WTC11 (cell line): Measurements from ENCODE around the gene BMP7. TPM values are rescaled to one million over a fixed set of nuclear protein-coding genes. Genes with fewer than 3 reads are reported as not detected.

Experiments
- ATAC-seq: fragments of 200-7000 bp; cut with Tn5 transposase; 2 replicates; pipeline ENCODE4 v1.10.0; 2021; ENCODE audit warnings: mild to moderate bottlenecking, moderate library complexity
- CTCF ChIA-PET: fragments of 300-600 bp; sonication (Branson Sonifier 250); formaldehyde crosslinking; loops from one replicate; lab custom pipeline; 2021; ENCODE audit warnings: antibody characterized with exemption; lab: Charles Lee
- POLR2A ChIA-PET: fragments of 350-600 bp; sonication (Branson Sonifier 250); formaldehyde crosslinking; loops from one replicate; lab custom pipeline; 2021; ENCODE audit warnings: antibody characterized with exemption; lab: Charles Lee
- DNase-seq: peaks from one replicate; pipeline ENCODE4 v3.0.0; 2021; ENCODE audit warnings: low spot score
- H3K27ac Mint-ChIP-seq: 2 replicates; pipeline ENCODE4 v1.8.0; 2021; ENCODE audit warnings: mixed read lengths
- H3K27me3 Mint-ChIP-seq: 2 replicates; pipeline ENCODE4 v1.8.0; 2021; ENCODE audit warnings: low read depth, mild to moderate bottlenecking, moderate library complexity, mixed read lengths
- H3K36me3 Mint-ChIP-seq: 2 replicates; pipeline ENCODE4 v1.8.0; 2021; ENCODE audit warnings: mixed read lengths
- H3K4me1 Mint-ChIP-seq: 2 replicates; pipeline ENCODE4 v1.8.0; 2022; ENCODE audit warnings: mixed read lengths
- H3K4me3 Mint-ChIP-seq: 2 replicates; pipeline ENCODE4 v1.8.0; 2021; ENCODE audit warnings: mild to moderate bottlenecking, moderate library complexity, mixed read lengths
- H3K9me3 Mint-ChIP-seq: 2 replicates; pipeline ENCODE4 v1.8.0; 2021; ENCODE audit warnings: mixed read lengths
- CBFB ChIP-seq: sonication (generic); formaldehyde crosslinking; IDR thresholded peaks from 2 replicates; pipeline ENCODE4 v1.8.1; 2022; ENCODE audit warnings: mild to moderate bottlenecking, low read depth, missing genetic modification reagents
- GTF2I ChIP-seq: fragments of 250-450 bp; sonication (Bioruptor Pico); conservative IDR thresholded peaks from 2 replicates; pipeline ENCODE4 v1.4.0; 2021; ENCODE audit warnings: mild to moderate bottlenecking
- KAT7 ChIP-seq: sonication (generic); formaldehyde crosslinking; IDR thresholded peaks from 2 replicates; pipeline ENCODE4 v1.8.1; 2023; ENCODE audit warnings: missing genetic modification reagents, mild to moderate bottlenecking, borderline replicate concordance
- NFATC4 ChIP-seq: fragments of 250-450 bp; sonication (Bioruptor Pico); IDR thresholded peaks from 2 replicates; pipeline ENCODE4 v1.9.0; 2021; ENCODE audit warnings: mild to moderate bottlenecking
- NFYB ChIP-seq: sonication (generic); formaldehyde crosslinking; conservative IDR thresholded peaks from 2 replicates; pipeline ENCODE4 v1.8.0; 2022; ENCODE audit warnings: low read depth, missing genetic modification reagents
- NR1H2 ChIP-seq: sonication (generic); formaldehyde crosslinking; IDR thresholded peaks from 2 replicates; pipeline ENCODE4 v1.9.0; 2021; ENCODE audit warnings: mild to moderate bottlenecking, moderate library complexity, missing genetic modification reagents
- SP1 ChIP-seq: sonication (generic); formaldehyde crosslinking; conservative IDR thresholded peaks from 2 replicates; pipeline ENCODE4 v1.8.1; 2022; ENCODE audit warnings: missing genetic modification reagents
- TCF7 ChIP-seq: sonication (generic); formaldehyde crosslinking; IDR thresholded peaks from 2 replicates; pipeline ENCODE4 v1.8.0; 2022; ENCODE audit warnings: mild to moderate bottlenecking, low read depth, missing genetic modification reagents, moderate library complexity
- TEAD1 ChIP-seq: sonication (generic); formaldehyde crosslinking; IDR thresholded peaks from 2 replicates; pipeline ENCODE4 v1.8.0; 2022; ENCODE audit warnings: mild to moderate bottlenecking, missing genetic modification reagents
- ZNF138 ChIP-seq: sonication (generic); formaldehyde crosslinking; conservative IDR thresholded peaks from 2 replicates; pipeline ENCODE4 v1.8.1; 2022; ENCODE audit warnings: mild to moderate bottlenecking, moderate library complexity, missing genetic modification reagents
- ZNF219 ChIP-seq: sonication (generic); formaldehyde crosslinking; IDR thresholded peaks from 2 replicates; pipeline ENCODE4 v1.8.0; 2023; ENCODE audit warnings: missing genetic modification reagents, mild to moderate bottlenecking, borderline replicate concordance
- ZNF232 ChIP-seq: sonication (generic); formaldehyde crosslinking; IDR thresholded peaks from 2 replicates; pipeline ENCODE4 v1.8.0; 2022; ENCODE audit warnings: mild to moderate bottlenecking, missing genetic modification reagents
- ZNF396 ChIP-seq: fragments of 250-450 bp; sonication (Bioruptor Pico); IDR thresholded peaks from 2 replicates; pipeline ENCODE4 v1.8.0; 2021; ENCODE audit warnings: mild to moderate bottlenecking, moderate library complexity, borderline replicate concordance
- ZNF671 ChIP-seq: fragments of 250-450 bp; sonication (Bioruptor Pico); IDR thresholded peaks from 2 replicates; pipeline ENCODE4 v1.8.0; 2021; ENCODE audit warnings: mild to moderate bottlenecking
- total RNA-seq: library from RNA; stranded (reverse); gene quantifications from 3 replicates; pipeline ENCODE4 v1.2.3, GENCODE V29; 2021
- TF ChIP-seq, protein P1 (sequence below): sonication (generic); formaldehyde crosslinking; IDR thresholded peaks from 2 replicates; pipeline ENCODE4 v1.8.0; 2022; ENCODE audit warnings: mild to moderate bottlenecking, missing genetic modification reagents
- TF ChIP-seq, protein P2 (sequence below): sonication (generic); formaldehyde crosslinking; IDR thresholded peaks from 2 replicates; pipeline ENCODE4 v1.8.1; 2023; ENCODE audit warnings: mild to moderate bottlenecking, missing genetic modification reagents
- TF ChIP-seq, protein P3 (sequence below): sonication (generic); formaldehyde crosslinking; IDR thresholded peaks from 2 replicates; pipeline ENCODE4 v1.8.0; 2022; ENCODE audit warnings: mild to moderate bottlenecking, missing genetic modification reagents
- TF ChIP-seq, protein P4 (sequence below): sonication (generic); formaldehyde crosslinking; IDR thresholded peaks from 2 replicates; pipeline ENCODE4 v1.8.0; 2023; ENCODE audit warnings: missing genetic modification reagents
- TF ChIP-seq, protein P5 (sequence below): fragments of 250-450 bp; sonication (Bioruptor Pico); IDR thresholded peaks from 2 replicates; pipeline ENCODE4 v2.1.2; 2022; ENCODE audit warnings: mild to moderate bottlenecking, moderate library complexity
- TF ChIP-seq, protein P6 (sequence below): fragments of 250-450 bp; sonication (Bioruptor Pico); IDR thresholded peaks from 2 replicates; pipeline ENCODE4 v1.9.0; 2021; ENCODE audit warnings: mild to moderate bottlenecking
- TF ChIP-seq, protein P7 (sequence below): sonication (generic); formaldehyde crosslinking; IDR thresholded peaks from 2 replicates; pipeline ENCODE4 v1.8.1; 2022; ENCODE audit warnings: mild to moderate bottlenecking, moderate library complexity, missing genetic modification reagents

Gene BMP7
- total RNA-seq, 1 experiment from 2014 or later = 40.7 TPM

DNA sequence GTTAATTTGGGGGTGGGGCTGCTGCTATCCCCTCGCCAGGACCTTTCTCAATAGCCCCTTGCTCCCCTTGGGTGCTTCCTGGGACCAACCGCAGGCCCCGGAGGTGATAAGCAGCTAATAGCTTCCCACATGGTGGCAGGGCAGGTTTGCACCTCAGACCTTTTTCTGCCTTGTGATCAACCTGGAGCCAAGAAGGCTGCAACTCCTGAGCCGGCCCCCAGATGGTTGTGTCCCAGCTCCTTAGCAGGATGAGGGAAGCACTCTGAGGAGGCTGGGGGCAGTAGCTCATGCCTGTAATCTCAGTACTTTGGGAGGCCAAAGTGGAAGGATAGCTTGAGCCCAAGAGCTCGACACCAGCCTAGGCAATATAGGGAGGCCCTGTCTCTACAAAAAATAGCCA, 85.5 kb downstream of the BMP7 start:
- ATAC-seq (peak; percentile 70), DNase-seq (no peak)
- TF ChIP-seq CBFB (CRISPR knock-in tag) (no peak), NFATC4 (CRISPR knock-in tag) (no peak), ZNF219 (CRISPR knock-in tag) (no peak), GTF2I (CRISPR knock-in tag) (no peak), TCF7 (CRISPR knock-in tag) (no peak), NR1H2 (CRISPR knock-in tag) (no peak)
- TF ChIP-seq, protein P1, sequence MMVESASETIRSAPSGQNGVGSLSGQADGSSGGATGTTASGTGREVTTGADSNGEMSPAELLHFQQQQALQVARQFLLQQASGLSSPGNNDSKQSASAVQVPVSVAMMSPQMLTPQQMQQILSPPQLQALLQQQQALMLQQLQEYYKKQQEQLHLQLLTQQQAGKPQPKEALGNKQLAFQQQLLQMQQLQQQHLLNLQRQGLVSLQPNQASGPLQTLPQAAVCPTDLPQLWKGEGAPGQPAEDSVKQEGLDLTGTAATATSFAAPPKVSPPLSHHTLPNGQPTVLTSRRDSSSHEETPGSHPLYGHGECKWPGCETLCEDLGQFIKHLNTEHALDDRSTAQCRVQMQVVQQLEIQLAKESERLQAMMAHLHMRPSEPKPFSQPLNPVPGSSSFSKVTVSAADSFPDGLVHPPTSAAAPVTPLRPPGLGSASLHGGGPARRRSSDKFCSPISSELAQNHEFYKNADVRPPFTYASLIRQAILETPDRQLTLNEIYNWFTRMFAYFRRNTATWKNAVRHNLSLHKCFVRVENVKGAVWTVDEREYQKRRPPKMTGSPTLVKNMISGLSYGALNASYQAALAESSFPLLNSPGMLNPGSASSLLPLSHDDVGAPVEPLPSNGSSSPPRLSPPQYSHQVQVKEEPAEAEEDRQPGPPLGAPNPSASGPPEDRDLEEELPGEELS = no peak
- ChIA-PET CTCF (interaction anchor here (1.0 to 2.2 kb wide), 8 partner anchors 51 to 151 kb away, joined by 3 to 18 read pairs (median 4); partner anchors contain the start of gene SPO11), POLR2A (interaction anchor here (0.6 kb wide), 1 partner anchor 31 kb away, joined by 3 read pairs; no protein-coding TSS in a partner anchor)
- Mint-ChIP-seq H3K9me3 (peaks cover 7% of the 10 kb centered on the region), H3K4me3 (no peak overlapping the region), H3K4me1 (peaks cover 27% of the 10 kb centered on the region), H3K36me3 (peaks cover 12% of the 10 kb centered on the region), H3K27ac (no peak overlapping the region), H3K27me3 (no peaks in the 10 kb centered on the region; the same call in 1 of the 2 replicates)

DNA sequence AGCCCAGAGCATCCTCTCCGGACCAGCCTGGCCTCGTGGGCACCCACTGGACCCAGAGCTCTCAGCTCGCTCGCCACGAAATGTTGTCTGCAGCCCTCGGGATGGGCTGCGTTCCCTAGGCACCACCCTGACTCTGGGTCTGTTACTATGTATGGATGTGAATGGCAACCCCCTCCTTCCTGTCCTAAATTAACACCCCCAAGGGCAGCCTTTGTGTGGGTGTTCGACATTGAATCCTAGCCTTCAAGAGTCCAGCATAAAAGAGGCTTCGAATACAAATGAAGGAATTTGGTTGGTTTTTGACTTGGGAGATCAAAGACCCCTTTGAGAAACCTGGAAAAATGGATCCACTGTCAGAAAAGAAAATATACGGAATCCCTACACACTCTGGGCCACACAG, 86.1 kb downstream of the BMP7 start:
- CTCF ChIA-PET = interaction anchor here (1.0 to 2.2 kb wide), 8 partner anchors 51 to 152 kb away, joined by 3 to 18 read pairs (median 4); partner anchors contain the start of gene SPO11
- no peak overlapping the region for H3K4me3 Mint-ChIP-seq
- H3K36me3 Mint-ChIP-seq = peaks cover 12% of the 10 kb centered on the region
- peaks cover 27% of the 10 kb centered on the region for H3K4me1 Mint-ChIP-seq
- no peak for DNase-seq
- no peaks in the 10 kb centered on the region; the same call in 1 of the 2 replicates for H3K27me3 Mint-ChIP-seq
- no peak for ATAC-seq
- no peak for TF ChIP-seq NFYB (CRISPR knock-in tag)
- TF ChIP-seq, protein P2, sequence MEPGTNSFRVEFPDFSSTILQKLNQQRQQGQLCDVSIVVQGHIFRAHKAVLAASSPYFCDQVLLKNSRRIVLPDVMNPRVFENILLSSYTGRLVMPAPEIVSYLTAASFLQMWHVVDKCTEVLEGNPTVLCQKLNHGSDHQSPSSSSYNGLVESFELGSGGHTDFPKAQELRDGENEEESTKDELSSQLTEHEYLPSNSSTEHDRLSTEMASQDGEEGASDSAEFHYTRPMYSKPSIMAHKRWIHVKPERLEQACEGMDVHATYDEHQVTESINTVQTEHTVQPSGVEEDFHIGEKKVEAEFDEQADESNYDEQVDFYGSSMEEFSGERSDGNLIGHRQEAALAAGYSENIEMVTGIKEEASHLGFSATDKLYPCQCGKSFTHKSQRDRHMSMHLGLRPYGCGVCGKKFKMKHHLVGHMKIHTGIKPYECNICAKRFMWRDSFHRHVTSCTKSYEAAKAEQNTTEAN (CRISPR knock-in tag) = no peak
- TF ChIP-seq GTF2I (CRISPR knock-in tag) = no peak
- TF ChIP-seq, protein P3, sequence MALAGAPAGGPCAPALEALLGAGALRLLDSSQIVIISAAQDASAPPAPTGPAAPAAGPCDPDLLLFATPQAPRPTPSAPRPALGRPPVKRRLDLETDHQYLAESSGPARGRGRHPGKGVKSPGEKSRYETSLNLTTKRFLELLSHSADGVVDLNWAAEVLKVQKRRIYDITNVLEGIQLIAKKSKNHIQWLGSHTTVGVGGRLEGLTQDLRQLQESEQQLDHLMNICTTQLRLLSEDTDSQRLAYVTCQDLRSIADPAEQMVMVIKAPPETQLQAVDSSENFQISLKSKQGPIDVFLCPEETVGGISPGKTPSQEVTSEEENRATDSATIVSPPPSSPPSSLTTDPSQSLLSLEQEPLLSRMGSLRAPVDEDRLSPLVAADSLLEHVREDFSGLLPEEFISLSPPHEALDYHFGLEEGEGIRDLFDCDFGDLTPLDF = no peak
- TF ChIP-seq, protein P4, sequence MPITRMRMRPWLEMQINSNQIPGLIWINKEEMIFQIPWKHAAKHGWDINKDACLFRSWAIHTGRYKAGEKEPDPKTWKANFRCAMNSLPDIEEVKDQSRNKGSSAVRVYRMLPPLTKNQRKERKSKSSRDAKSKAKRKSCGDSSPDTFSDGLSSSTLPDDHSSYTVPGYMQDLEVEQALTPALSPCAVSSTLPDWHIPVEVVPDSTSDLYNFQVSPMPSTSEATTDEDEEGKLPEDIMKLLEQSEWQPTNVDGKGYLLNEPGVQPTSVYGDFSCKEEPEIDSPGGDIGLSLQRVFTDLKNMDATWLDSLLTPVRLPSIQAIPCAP = no peak
- TF ChIP-seq ZNF396 (CRISPR knock-in tag) = no peak
- no peak for TF ChIP-seq SP1 (CRISPR knock-in tag)
- no peak for TF ChIP-seq ZNF138 (CRISPR knock-in tag)
- TF ChIP-seq ZNF232 (CRISPR knock-in tag) = no peak
- TF ChIP-seq ZNF219 (CRISPR knock-in tag) = no peak
- TF ChIP-seq, protein P5, sequence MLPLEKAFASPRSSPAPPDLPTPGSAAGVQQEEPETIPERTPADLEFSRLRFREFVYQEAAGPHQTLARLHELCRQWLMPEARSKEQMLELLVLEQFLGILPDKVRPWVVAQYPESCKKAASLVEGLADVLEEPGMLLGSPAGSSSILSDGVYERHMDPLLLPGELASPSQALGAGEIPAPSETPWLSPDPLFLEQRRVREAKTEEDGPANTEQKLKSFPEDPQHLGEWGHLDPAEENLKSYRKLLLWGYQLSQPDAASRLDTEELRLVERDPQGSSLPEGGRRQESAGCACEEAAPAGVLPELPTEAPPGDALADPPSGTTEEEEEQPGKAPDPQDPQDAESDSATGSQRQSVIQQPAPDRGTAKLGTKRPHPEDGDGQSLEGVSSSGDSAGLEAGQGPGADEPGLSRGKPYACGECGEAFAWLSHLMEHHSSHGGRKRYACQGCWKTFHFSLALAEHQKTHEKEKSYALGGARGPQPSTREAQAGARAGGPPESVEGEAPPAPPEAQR (CRISPR knock-in tag) = no peak
- TF ChIP-seq TEAD1 (CRISPR knock-in tag) = no peak
- TF ChIP-seq NFATC4 (CRISPR knock-in tag) = no peak
- TF ChIP-seq, protein P1 = no peak
- no peak for TF ChIP-seq CBFB (CRISPR knock-in tag)
- TF ChIP-seq, protein P6, sequence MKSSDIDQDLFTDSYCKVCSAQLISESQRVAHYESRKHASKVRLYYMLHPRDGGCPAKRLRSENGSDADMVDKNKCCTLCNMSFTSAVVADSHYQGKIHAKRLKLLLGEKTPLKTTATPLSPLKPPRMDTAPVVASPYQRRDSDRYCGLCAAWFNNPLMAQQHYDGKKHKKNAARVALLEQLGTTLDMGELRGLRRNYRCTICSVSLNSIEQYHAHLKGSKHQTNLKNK (CRISPR knock-in tag) = no peak
- TF ChIP-seq KAT7 (CRISPR knock-in tag) = no peak
- TF ChIP-seq, protein P7, sequence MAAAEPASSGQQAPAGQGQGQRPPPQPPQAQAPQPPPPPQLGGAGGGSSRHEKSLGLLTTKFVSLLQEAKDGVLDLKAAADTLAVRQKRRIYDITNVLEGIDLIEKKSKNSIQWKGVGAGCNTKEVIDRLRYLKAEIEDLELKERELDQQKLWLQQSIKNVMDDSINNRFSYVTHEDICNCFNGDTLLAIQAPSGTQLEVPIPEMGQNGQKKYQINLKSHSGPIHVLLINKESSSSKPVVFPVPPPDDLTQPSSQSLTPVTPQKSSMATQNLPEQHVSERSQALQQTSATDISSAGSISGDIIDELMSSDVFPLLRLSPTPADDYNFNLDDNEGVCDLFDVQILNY = no peak
- TF ChIP-seq ZNF671 (CRISPR knock-in tag) = no peak
- TF ChIP-seq, all 79 proteins: peak for 0
- no peak overlapping the region for H3K27ac Mint-ChIP-seq
- POLR2A ChIA-PET = no interaction called here
- H3K9me3 Mint-ChIP-seq = peaks cover 7% of the 10 kb centered on the region
